IMR-90 (cell line): ENCODE results near the gene LRRC4C. TPM values are rescaled to one million over a fixed set of nuclear protein-coding genes. Genes with fewer than 3 reads are reported as not detected.

Source experiments
- ATAC-seq: fragments of 200-7000 bp; cut with Tn5 transposase; 2 replicates; pipeline ENCODE4 v1.9.1; 2020; ENCODE audit warnings: low read depth, mild to moderate bottlenecking, moderate library complexity
- BruUV-seq: library from RNA; stranded (reverse); fragments of 400-500 nt; replicated peaks from 2 replicates; lab custom pipeline; 2021; lab: Mats Ljungman, UMichigan
- CTCF ChIA-PET: fragments of 300-600 bp; formaldehyde crosslinking; extraction: SDS; loops from one replicate; lab custom pipeline; 2021; ENCODE audit warnings: antibody characterized with exemption; lab: Yijun Ruan, JAX
- POLR2A ChIA-PET: fragments of 300-600 bp; sonication (Branson Sonifier 250); formaldehyde crosslinking; loops from one replicate; lab custom pipeline; 2022; ENCODE audit warnings: antibody characterized with exemption; ENCODE audit not compliant: unreplicated experiment; lab: Charles Lee
- DNase-seq: peaks from one replicate; pipeline ENCODE4 v3.0.0; 2013
- H2AFZ ChIP-seq: replicated peaks from 2 replicates; pipeline ENCODE3; 2013; ENCODE audit warnings: low read length, mild to moderate bottlenecking; ENCODE audit not compliant: poor library complexity
- H2AK5ac ChIP-seq: 2 replicates; pipeline ENCODE4 v1.6.1; 2013; ENCODE audit warnings: low read depth, low read length, inconsistent platforms
- H2AK9ac ChIP-seq: replicated peaks from 2 replicates; pipeline ENCODE3; 2013; ENCODE audit warnings: mild to moderate bottlenecking, low read depth, low read length, moderate library complexity; ENCODE audit not compliant: poor library complexity
- H2BK120ac ChIP-seq: 2 replicates; pipeline ENCODE4 v1.6.1; 2013; ENCODE audit warnings: low read depth, low read length, inconsistent platforms
- H2BK15ac ChIP-seq: 3 replicates; pipeline ENCODE4 v1.6.1; 2013; ENCODE audit warnings: low read depth, low read length, inconsistent platforms
- H2BK20ac ChIP-seq: 2 replicates; pipeline ENCODE4 v1.6.1; 2013; ENCODE audit warnings: low read depth, mild to moderate bottlenecking, inconsistent platforms, low read length, moderate library complexity
- H2BK5ac ChIP-seq: 2 replicates; pipeline ENCODE4 v1.6.1; 2013; ENCODE audit warnings: mild to moderate bottlenecking, low read depth, low read length, inconsistent platforms; ENCODE audit not compliant: poor library complexity, severe bottlenecking
- H3K14ac ChIP-seq: replicated peaks from 2 replicates; pipeline ENCODE4 v1.6.1; 2013; ENCODE audit warnings: low read depth, low read length, inconsistent platforms
- H3K18ac ChIP-seq: 2 replicates; pipeline ENCODE4 v1.6.1; 2013; ENCODE audit warnings: low read depth, low read length, control low read depth
- H3K23ac ChIP-seq: 2 replicates; pipeline ENCODE4 v1.6.1; 2013; ENCODE audit warnings: low read depth, low read length, inconsistent platforms
- H3K27ac ChIP-seq: 2 replicates; pipeline ENCODE4 v1.5.1; 2013; ENCODE audit warnings: mild to moderate bottlenecking, control low read depth, low read length; ENCODE audit not compliant: insufficient read depth
- H3K27me3 ChIP-seq: 2 replicates; pipeline ENCODE4 v1.6.1; 2013; ENCODE audit warnings: low read length; ENCODE audit not compliant: control insufficient read depth, insufficient read depth
- H3K36me3 ChIP-seq: 2 replicates; pipeline ENCODE4 v1.6.1; 2013; ENCODE audit warnings: low read length, mixed read lengths; ENCODE audit not compliant: control insufficient read depth, insufficient read depth
- H3K4ac ChIP-seq: 2 replicates; pipeline ENCODE4 v1.6.1; 2013; ENCODE audit warnings: low read depth, low read length, inconsistent platforms
- H3K4me1 ChIP-seq: 2 replicates; pipeline ENCODE4 v1.6.1; 2013; ENCODE audit warnings: low read length, mixed read lengths; ENCODE audit not compliant: control insufficient read depth, insufficient read depth
- H3K4me2 ChIP-seq: 2 replicates; pipeline ENCODE4 v1.6.1; 2013; ENCODE audit warnings: low read depth, mild to moderate bottlenecking, control low read depth, low read length, moderate library complexity
- H3K4me3 ChIP-seq: 2 replicates; pipeline ENCODE4 v1.5.1; 2013; ENCODE audit warnings: low read depth, mild to moderate bottlenecking, control low read depth, low read length, moderate library complexity; ENCODE audit not compliant: insufficient read depth
- H3K56ac ChIP-seq: 2 replicates; pipeline ENCODE4 v1.6.1; 2013; ENCODE audit warnings: low read length, inconsistent platforms; ENCODE audit not compliant: insufficient read depth; ENCODE audit errors: extremely low read depth
- H3K79me1 ChIP-seq, 2 experiments: 2 replicates each; pipeline ENCODE4 v1.6.1; 2013; ENCODE audit warnings: low read length in 2 of 2, inconsistent platforms in 1 of 2, low read depth in 1 of 2
- H3K9ac ChIP-seq: 2 replicates; pipeline ENCODE4 v1.6.1; 2013; ENCODE audit warnings: low read depth, low read length, control low read depth
- H3K9me1 ChIP-seq: 2 replicates; pipeline ENCODE4 v1.6.1; 2013; ENCODE audit warnings: low read length, inconsistent platforms; ENCODE audit not compliant: insufficient read depth
- H3K9me3 ChIP-seq: 2 replicates; pipeline ENCODE4 v1.6.1; 2013; ENCODE audit warnings: low read length; ENCODE audit not compliant: control insufficient read depth, insufficient read depth
- H4K20me1 ChIP-seq: 2 replicates; pipeline ENCODE4 v1.6.1; 2013; ENCODE audit warnings: low read length, inconsistent platforms; ENCODE audit not compliant: insufficient read depth
- H4K5ac ChIP-seq: 2 replicates; pipeline ENCODE4 v1.6.1; 2013; ENCODE audit warnings: mild to moderate bottlenecking, low read depth, low read length, control low read depth
- H4K8ac ChIP-seq, 2 experiments: 2 replicates each; pipeline ENCODE4 v1.6.1; 2013; ENCODE audit warnings: low read depth in 2 of 2, low read length in 2 of 2, control low read depth in 1 of 2, inconsistent platforms in 1 of 2
- H4K91ac ChIP-seq: 2 replicates; pipeline ENCODE4 v1.6.1; 2013; ENCODE audit warnings: low read depth, low read length, inconsistent platforms; ENCODE audit not compliant: insufficient read depth
- MXI1 ChIP-seq: IDR thresholded peaks from 2 replicates; pipeline ENCODE4 v1.6.1; 2012; ENCODE audit warnings: low read depth, mild to moderate bottlenecking, low read length, moderate library complexity, borderline replicate concordance
- WGBS, 2 experiments: methylation state at CpG; one replicate each; pipeline versions ENCODE4 v1.1.5 to v1.1.7; 2013; ENCODE audit warnings: missing lambda C conversion rate in 2 of 2; ENCODE audit not compliant: insufficient read length in 1 of 2; ENCODE audit errors: extremely low coverage in 2 of 2; 5-methylcytosine and 5-hydroxymethylcytosine counted together
- dilution Hi-C: fragments of 300-500 bp; cut with HindIII; formaldehyde crosslinking; loops from one replicate; pipeline ENCODE4 v1.14.3; 2018; ENCODE audit warnings: low sequenced_read_pairs; ENCODE audit not compliant: unreplicated experiment
- in situ Hi-C: fragments of 300-500 bp; cut with MboI; formaldehyde crosslinking; loops from 3 replicates; pipeline ENCODE4 v1.14.3; 2019; ENCODE audit warnings: low sequenced_read_pairs, inconsistent platforms, mixed read lengths
- intact Hi-C: fragments of 100-400 bp; cut with micrococcal nuclease; formaldehyde crosslinking; loops from 2 replicates; pipeline ENCODE4 v1.10.0; 2022
- polyA plus RNA-seq, 3 experiments: library from polyadenylated mRNA; depleted of rRNA; stranded (reverse); fragments of >200 nt; gene quantifications; 2 replicates each; pipeline ENCODE4 v1.2.3, GENCODE V29; 2012; ENCODE audit warnings: low replicate concordance in 1 of 3
- total RNA-seq: library from RNA; depleted of rRNA; stranded (reverse); fragments of >200 nt; gene quantifications from 2 replicates; pipeline ENCODE4 v1.2.3, GENCODE V29; 2012

Gene LRRC4C
- total and polyA plus RNA-seq, 2 of the 4 experiments (the other 2 are of a cell fraction), result under 0.01 to 0.03 TPM

GRCh38 chr11:40688369-40688768 is 771.1 kb downstream of the LRRC4C start:
- no TSS peak for BruUV-seq
- no peak overlapping the region for H2BK20ac ChIP-seq
- no peak overlapping the region for H2BK120ac ChIP-seq
- H3K9me3 ChIP-seq, result peaks cover 4% of the 10 kb centered on the region
- H3K27ac ChIP-seq, result no peak overlapping the region
- no peak overlapping the region for H4K91ac ChIP-seq
- no peaks in the 10 kb centered on the region for H3K4me1 ChIP-seq
- POLR2A ChIA-PET, result no interaction called here
- H3K9ac ChIP-seq, result no peak overlapping the region
- in situ Hi-C loops (no loop called here), dilution Hi-C loops (no loop called here), intact Hi-C loops (no loop called here)
- no peak overlapping the region for H3K4ac ChIP-seq
- no peaks in the 10 kb centered on the region for H3K36me3 ChIP-seq
- ATAC-seq (no peak), DNase-seq (no peak)
- no peak overlapping the region for H2AK9ac ChIP-seq
- H3K14ac ChIP-seq, result no peak overlapping the region
- no peak for TF ChIP-seq MXI1
- no peak overlapping the region for H3K18ac ChIP-seq
- no peak overlapping the region for H3K4me2 ChIP-seq
- H3K4me3 ChIP-seq, result no peak overlapping the region
- H3K27me3 ChIP-seq, result no peaks in the 10 kb centered on the region
- no peaks in the 10 kb centered on the region for H3K79me1 ChIP-seq
- H2BK5ac ChIP-seq, result no peak overlapping the region
- H4K5ac ChIP-seq, result no peak overlapping the region
- WGBS, 2 experiments, result no CpG with 5 or more reads among the region's 4 CpGs
- no peak overlapping the region for H3K56ac ChIP-seq
- no peaks in the 10 kb centered on the region for H3K9me1 ChIP-seq
- no peak overlapping the region for H2AFZ ChIP-seq
- no peak overlapping the region for H4K8ac ChIP-seq
- CTCF ChIA-PET, result no interaction called here
- H3K23ac ChIP-seq, result no peak overlapping the region
- no peaks in the 10 kb centered on the region for H4K20me1 ChIP-seq
- no peak overlapping the region for H2AK5ac ChIP-seq
- no peak overlapping the region for H2BK15ac ChIP-seq
